ENCODE results near the gene RBM28. TPM values are rescaled to one million over a fixed set of nuclear protein-coding genes. Genes with fewer than 3 reads are reported as not detected.

RBM28 gene
- total and polyA plus RNA-seq, 8 donors, result 21.5 to 63.2 (median 56.9) TPM

- intact Hi-C loops (cut with DNase I), result loop anchor here in 1 of 2 donors (5.0 kb wide), 1 partner anchor 36 kb away; no protein-coding TSS in a partner anchor
- no peaks in the 10 kb centered on the region for H3K36me3 ChIP-seq
- ATAC-seq (no peak), DNase-seq (peak in 1 of 4 donors; percentile 83)
- H3K9me3 ChIP-seq, result no peaks in the 10 kb centered on the region
- H3K27me3 ChIP-seq, result peaks cover 26 to 64% of the 10 kb centered on the region in 2 donors
- H3K4me3 ChIP-seq, result peak overlapping the region in 1 of 2 donors; percentile 23
- H3K27ac ChIP-seq, result no peak overlapping the region
- TF ChIP-seq CTCF (IDR thresholded peaks at IDR 0.05), result no peak
- H3K4me1 ChIP-seq, result peaks cover 0 to 17% of the 10 kb centered on the region in 2 donors
Measured at GRCh38 chr7:128351296-128352152, 7.8 kb upstream of the RBM28 start.

- TF ChIP-seq CTCF (IDR thresholded peaks at IDR 0.05), result no peak
- no peak for ATAC-seq
Measured at GRCh38 chr7:128350708-128351295, 7.1 kb upstream of the RBM28 start.

GRCh38 chr7:128349466-128349825, 5.7 kb upstream of the RBM28 start:
- no peak for TF ChIP-seq CTCF (IDR thresholded peaks at IDR 0.05)
- Histone ChIP-seq H3K36me3 (no peaks in the 10 kb centered on the region), H3K4me3 (no peak overlapping the region), H3K27ac (no peak overlapping the region), H3K9me3 (no peaks in the 10 kb centered on the region), H3K27me3 (peaks cover 26 to 54% of the 10 kb centered on the region in 2 donors), H3K4me1 (peaks cover 0 to 18% of the 10 kb centered on the region in 2 donors)
- DNase-seq (no peak), ATAC-seq (no peak)
- intact Hi-C loops (cut with DNase I), result no loop called here

More at GRCh38 chr7:128350708-128351295, 7.1 kb upstream of the RBM28 start:
- intact Hi-C loops (cut with DNase I), result loop anchor here in 1 of 2 donors (5.0 kb wide), 1 partner anchor 36 kb away; no protein-coding TSS in a partner anchor
- Histone ChIP-seq H3K9me3 (no peaks in the 10 kb centered on the region), H3K4me1 (peaks cover 0 to 17% of the 10 kb centered on the region in 2 donors), H3K36me3 (no peaks in the 10 kb centered on the region), H3K27ac (no peak overlapping the region), H3K4me3 (no peak overlapping the region), H3K27me3 (peaks cover 26 to 64% of the 10 kb centered on the region in 2 donors)
- peak in 1 of 4 donors; percentile 72 for DNase-seq

- Histone ChIP-seq H3K27ac (no peak overlapping the region), H3K4me1 (peaks cover 6 to 29% of the 10 kb centered on the region in 2 donors), H3K36me3 (no peaks in the 10 kb centered on the region), H3K9me3 (no peaks in the 10 kb centered on the region), H3K4me3 (no peak overlapping the region), H3K27me3 (peaks cover 16 to 37% of the 10 kb centered on the region in 2 donors)
- TF ChIP-seq CTCF (IDR thresholded peaks at IDR 0.05), result peak; percentile 32 to 37
- DNase-seq (peak in 1 of 4 donors; percentile 63), ATAC-seq (peak; percentile 34)
- intact Hi-C loops (cut with DNase I), result no loop called here
Measured at GRCh38 chr7:128347647-128348097, 4.0 kb upstream of the RBM28 start.

GRCh38 chr7:128344431-128344774, 695 bp upstream of the RBM28 start:
- Histone ChIP-seq H3K27me3 (peaks cover 0 to 6% of the 10 kb centered on the region in 2 donors), H3K9me3 (no peaks in the 10 kb centered on the region), H3K4me3 (no peak overlapping the region), H3K27ac (no peak overlapping the region), H3K4me1 (peaks cover 13 to 30% of the 10 kb centered on the region in 2 donors), H3K36me3 (peaks cover 0 to 7% of the 10 kb centered on the region in 2 donors)
- ATAC-seq (no peak), DNase-seq (no peak)
- intact Hi-C loops (cut with DNase I), result no loop called here
- no peak for TF ChIP-seq CTCF (IDR thresholded peaks at IDR 0.05)
